Non-pigmented ciliary epithelial cell (primary cell): Measurements from ENCODE around the gene PLET1.

Experiments used
- DNase-seq: peaks from one replicate; pipeline ENCODE4 v3.0.0-alpha.2; 2010; ENCODE audit warnings: low read depth

Gene PLET1

GRCh38 chr11:112281726-112282125 lies 21.1 kb upstream of the PLET1 start:
- DNase-seq: no peak

GRCh38 chr11:112280268-112281126 lies 19.8 kb upstream of the PLET1 start:
- DNase-seq: peak; percentile 59

DNA sequence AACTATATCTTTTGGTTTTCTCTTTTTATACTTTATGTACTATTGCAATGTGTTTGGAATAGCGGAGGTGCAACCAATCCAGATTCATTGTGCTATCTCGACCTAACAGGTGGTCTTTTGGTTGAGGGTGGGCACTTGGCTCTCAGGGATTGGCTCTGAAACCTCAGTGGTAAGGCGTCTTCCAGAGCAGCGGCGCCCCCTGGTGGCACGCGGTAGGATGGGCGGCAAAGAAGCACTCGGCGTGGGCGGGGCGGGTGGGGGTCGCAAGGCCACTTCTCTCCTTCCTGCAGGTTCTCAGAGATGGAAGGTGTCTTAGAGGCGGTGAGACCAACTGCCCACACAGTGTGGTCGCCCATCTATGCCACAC lies 19.2 kb upstream of the PLET1 start:
- DNase-seq: no peak

DNA sequence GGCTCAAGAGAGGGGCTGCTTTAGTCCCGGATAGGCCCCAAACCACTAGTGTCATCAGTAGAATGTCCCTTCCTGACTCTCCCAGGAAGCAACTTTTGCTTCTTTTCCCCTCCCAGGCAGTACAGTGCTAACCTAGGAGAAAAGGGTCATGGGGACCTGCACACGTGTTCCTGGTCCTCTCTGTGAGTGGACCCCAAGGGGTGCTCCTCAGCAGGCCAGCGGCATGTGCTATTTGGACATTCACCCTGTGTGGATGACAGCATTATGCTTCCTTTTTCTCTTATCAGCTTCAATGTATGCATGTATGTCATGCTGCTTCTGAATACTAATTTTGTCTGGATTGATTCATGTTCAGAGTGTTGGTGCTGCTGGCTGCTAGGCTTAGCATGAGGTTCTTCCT lies 18.1 kb upstream of the PLET1 start:
- no peak for DNase-seq

- no peak for DNase-seq
These were observed 17.3 kb upstream of the PLET1 start for GRCh38 chr11:112277941-112278340.

DNA sequence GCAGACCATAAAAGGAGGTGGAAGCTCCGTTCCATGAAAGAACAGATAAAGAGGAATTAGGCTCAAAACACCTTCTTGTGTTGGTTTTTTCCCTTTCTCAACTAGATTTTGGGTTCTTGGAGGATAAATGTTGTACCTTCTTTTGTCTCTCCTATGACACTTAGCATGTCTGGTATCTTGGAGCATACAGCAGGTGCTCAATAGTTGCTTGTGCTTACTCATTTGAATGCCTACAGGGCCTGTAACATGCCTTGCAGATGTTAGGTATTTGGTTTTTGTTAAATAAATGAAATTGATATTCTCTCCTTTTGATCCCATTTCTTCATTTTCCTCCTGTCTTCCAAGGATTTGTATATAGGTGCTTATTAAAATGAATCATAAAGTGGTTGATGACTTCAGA lies 16.4 kb upstream of the PLET1 start:
- no peak for DNase-seq

DNA sequence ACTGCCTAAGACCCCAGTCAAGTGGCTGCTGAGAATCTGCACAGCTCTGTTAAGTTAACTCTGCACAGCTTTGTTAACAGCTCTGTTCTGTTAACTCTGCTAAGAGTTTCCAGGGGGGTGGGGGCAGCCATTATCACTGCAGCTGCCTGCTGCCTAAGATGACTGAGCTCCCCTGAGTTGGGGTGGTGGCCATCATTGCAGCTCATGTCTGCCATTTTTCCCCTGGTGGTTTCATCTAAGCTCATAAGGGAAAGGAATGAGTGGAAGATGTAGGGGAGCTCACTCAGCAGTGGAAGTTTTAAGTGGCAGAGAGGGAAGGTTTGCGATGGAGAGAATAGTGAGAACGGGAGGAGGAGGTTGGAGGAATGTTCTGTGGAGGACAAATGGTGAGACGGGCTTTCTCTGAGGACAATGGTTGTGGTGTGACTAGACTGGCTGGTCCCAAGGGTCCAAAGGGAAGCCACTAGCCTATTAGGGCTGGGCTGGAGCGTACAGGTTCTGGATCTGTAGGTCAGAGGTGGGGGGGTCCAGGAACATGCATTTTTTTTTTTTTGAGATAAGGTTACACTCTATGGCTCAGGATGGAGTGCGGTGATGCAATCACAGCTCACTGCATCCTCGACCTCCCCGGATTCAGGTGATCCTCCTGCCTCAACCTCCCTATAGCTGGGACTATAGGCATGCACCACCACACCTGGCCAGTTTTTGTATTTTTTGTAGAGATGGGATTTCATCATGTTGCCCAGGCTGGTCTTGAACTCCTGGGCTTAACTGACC lies 13.5 kb upstream of the PLET1 start:
- no peak for DNase-seq

DNA sequence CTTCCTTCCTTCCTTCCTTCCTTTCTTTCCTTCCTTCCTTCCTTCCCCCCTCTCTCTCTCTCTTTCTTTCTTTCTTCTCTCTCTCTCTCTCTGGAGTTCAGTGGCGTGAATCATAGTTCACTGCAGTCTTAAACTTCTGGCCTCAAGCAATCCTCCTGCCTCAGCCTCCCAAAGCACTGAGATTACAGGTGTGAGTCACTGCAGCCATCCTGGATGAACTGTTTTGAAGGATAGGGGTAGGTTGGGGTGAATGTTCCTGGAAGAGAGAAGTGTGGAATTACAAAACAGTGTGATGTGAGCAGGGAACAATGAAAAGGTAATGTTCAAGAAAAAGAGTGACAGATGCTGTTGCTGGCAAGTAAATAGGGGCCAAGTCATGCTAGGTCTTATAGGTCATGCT lies 12.4 kb upstream of the PLET1 start:
- DNase-seq: no peak

GRCh38 chr11:112271242-112271641 lies 10.6 kb upstream of the PLET1 start:
- DNase-seq: no peak

GRCh38 chr11:112270551-112271180 lies 10.0 kb upstream of the PLET1 start:
- DNase-seq: no peak

DNA sequence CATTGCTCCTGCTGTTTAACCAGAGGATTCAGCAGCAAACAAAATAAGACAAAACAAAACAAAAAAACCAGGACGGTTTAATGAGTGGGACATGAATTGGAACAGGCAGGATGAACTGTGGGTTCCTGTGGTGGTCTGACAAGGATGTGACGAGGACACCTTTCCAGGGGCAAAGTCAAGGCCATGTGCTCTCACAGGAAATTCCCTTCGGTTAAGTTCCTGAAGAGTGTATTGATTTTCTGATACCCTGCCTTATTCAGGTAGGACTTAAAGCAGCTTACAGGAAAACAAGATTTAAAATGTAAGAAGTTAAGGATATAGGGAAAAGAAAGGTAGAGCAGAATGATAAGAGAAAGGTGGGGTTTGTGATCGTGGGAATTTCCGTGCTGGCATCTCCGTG lies 8.5 kb upstream of the PLET1 start:
- no peak for DNase-seq

- no peak for DNase-seq
These were observed 7.7 kb upstream of the PLET1 start for GRCh38 chr11:112268406-112268805.

GRCh38 chr11:112267188-112267591 lies 6.5 kb upstream of the PLET1 start:
- no peak for DNase-seq

- no peak for DNase-seq
These were observed 5.7 kb upstream of the PLET1 start for GRCh38 chr11:112266410-112266778.

DNA sequence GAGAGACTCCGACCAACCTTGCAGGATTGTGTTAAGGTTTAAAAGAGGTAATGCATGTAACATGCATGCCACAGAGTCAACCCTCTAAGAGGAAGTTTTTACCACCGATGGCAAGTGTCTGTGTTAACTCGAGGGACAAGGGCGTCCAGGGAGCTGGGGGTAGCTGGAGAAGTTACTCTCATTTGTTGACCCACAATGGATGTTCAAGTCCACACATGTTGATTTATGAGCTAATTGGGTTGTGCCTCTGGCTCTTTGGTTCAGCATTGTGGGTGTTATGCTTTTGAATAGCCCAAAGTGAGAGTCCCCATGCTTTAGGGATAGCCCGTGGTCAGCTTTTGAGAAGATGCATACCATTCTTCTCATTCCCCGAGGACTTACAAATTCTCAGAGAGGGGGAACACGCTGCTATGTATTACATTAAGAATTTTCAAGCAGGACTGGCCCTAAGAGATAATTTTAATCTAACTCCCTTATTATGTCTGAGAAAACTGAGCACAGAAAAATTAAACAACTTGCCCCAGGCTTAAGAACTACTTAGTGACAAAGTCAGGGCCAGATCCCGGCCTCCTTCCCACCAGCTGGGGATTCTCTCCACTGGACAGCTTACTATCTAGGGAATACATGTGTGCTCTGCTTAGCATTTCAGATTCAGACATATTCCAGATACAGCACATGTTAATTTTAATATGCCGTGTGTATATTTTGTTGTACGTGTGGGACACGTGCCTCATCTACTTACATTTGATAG lies 5.2 kb upstream of the PLET1 start:
- DNase-seq: no peak

- peak; percentile 75 for DNase-seq
These were observed 5.5 kb downstream of the PLET1 start for GRCh38 chr11:112255067-112255720.

- no peak for DNase-seq
These were observed 6.9 kb downstream of the PLET1 start for GRCh38 chr11:112253605-112254242.

- DNase-seq: no peak
These were observed 10.6 kb downstream of the PLET1 start for GRCh38 chr11:112249871-112250610.

- DNase-seq: no peak
These were observed 12.5 kb downstream of the PLET1 start for GRCh38 chr11:112248201-112248600.

GRCh38 chr11:112247201-112247600 lies 13.5 kb downstream of the PLET1 start:
- DNase-seq: no peak

DNA sequence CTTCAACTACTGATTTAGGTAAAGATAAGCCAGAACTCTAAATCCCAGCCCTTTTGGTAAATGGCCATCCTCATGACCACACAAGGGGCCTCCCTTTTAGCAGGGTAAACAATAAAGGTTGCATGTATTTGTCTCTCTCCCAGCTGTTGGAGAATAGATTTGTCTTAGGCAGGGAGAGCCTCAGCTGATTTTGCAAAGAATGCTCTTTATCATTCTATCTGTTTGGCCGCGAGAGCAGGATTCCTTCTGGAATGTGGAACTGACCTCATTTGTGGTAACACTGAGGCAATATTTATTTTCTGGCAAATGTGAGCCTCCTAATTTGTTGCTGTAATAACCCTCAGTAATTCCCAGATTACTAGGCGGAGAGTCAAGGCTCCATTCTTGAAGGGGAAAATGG lies 19.2 kb downstream of the PLET1 start:
- peak; percentile 74 for DNase-seq
